HepG2 (cell line): ENCODE results near the gene ACVR1B.

Experiments
- FOXP1 ChIP-seq, 2 experiments: fragments of 450-650 bp in 1 of 2; IDR thresholded peaks; 2 replicates each; pipeline ENCODE4 v1.6.1; 2017 to 2018; ENCODE audit warnings: antibody characterized with exemption in 1 of 2
- HCFC1 ChIP-seq: fragments of 150-350 bp; IDR thresholded peaks from 2 replicates; pipeline ENCODE4 v1.6.1; 2014; ENCODE audit warnings: low read depth, low read length
- JUN ChIP-seq: sonication (generic); formaldehyde crosslinking; IDR thresholded peaks from 2 replicates; pipeline ENCODE4 v1.4.0; 2020; ENCODE audit warnings: mild to moderate bottlenecking, missing genetic modification reagents
- POLR2A ChIP-seq, 2 experiments: IDR thresholded peaks; 2 replicates each; pipeline ENCODE4 v1.6.1; 2011; ENCODE audit warnings: low read depth in 2 of 2, low read length in 2 of 2, mild to moderate bottlenecking in 1 of 2, moderate library complexity in 1 of 2; ENCODE audit not compliant: insufficient read depth in 1 of 2
- TCF7L2 ChIP-seq: IDR thresholded peaks from 2 replicates; pipeline ENCODE4 v1.6.1; 2011; ENCODE audit warnings: mild to moderate bottlenecking, low read depth, low read length, moderate library complexity
- ZFP37 ChIP-seq: sonication (generic); formaldehyde crosslinking; IDR thresholded peaks from 2 replicates; pipeline ENCODE4 v1.4.0; 2020; ENCODE audit warnings: missing genetic modification reagents, borderline replicate concordance
- ZSCAN12 ChIP-seq: sonication (generic); formaldehyde crosslinking; IDR thresholded peaks from 2 replicates; pipeline ENCODE4 v1.9.0; 2021; ENCODE audit warnings: mild to moderate bottlenecking, missing genetic modification reagents

DNA sequence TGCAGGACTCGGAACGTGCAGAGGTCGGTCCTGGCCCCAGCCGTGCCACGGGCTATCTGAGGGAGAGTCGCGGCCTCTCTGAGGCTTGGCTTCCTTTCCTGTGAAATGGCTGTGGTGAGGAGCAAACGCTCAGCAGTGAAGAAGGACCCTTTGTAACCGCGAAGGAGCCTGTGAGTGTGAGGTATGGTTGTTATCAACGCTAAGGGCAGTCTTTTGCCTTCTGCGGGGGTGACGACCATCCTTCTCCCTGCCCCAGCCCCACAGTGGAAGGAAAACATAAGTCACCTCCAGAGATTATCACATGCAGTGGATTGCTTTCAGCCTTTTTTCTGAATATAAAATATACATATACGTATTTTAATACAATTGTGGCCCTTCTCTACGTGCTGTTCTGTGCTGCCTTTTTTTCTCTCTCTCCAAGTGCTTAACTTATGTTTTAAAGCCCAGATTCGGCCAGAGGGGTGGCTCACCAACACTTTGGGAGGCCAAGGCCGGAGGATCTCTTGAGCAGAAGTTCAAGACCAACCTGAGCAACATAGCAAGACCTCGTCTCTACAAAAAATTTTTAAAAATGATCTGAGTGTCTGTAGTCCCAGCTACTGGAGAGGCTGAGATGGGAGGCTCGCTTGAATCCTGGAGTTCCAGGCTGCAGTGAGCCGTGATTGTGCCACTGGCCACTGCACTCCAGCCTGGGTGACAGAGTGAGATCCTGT is 72.6 kb downstream of the ACVR1B start:
- TF ChIP-seq JUN (CRISPR knock-in tag) (no peak), FOXP1 (IDR thresholded peaks at IDR 0.05) (no peak), FOXP1 (CRISPR knock-in tag; IDR thresholded peaks at IDR 0.05) (no peak), ZSCAN12 (CRISPR knock-in tag) (no peak), ZFP37 (CRISPR knock-in tag) (no peak), POLR2A (IDR thresholded peaks at IDR 0.05; ENCODE audit: insufficient read depth in 1 of 2, low read depth in 2 of 2, low read length in 2 of 2) (no peak), HCFC1 (no peak), TCF7L2 (no peak)
